GM12878 (cell line): ENCODE data around the gene PLAC9. TPM values are rescaled to one million over a fixed set of nuclear protein-coding genes. Genes with fewer than 3 reads are reported as not detected.

Source experiments
- ATAC-seq: fragments of 200-7000 bp; cut with Tn5 transposase; 3 replicates; pipeline ENCODE4 v1.9.1; 2020; ENCODE audit warnings: mild to moderate bottlenecking, moderate library complexity
- BruUV-seq: library from RNA; stranded (reverse); fragments of 400-500 nt; replicated peaks from 2 replicates; lab custom pipeline; 2021; lab: Mats Ljungman, UMichigan
- CTCF ChIA-PET: fragments of 300-600 bp; sonication (Branson Sonifier 250); formaldehyde crosslinking; extraction: SDS; loops from one replicate; lab custom pipeline; 2021; ENCODE audit warnings: inconsistent platforms; lab: Yijun Ruan, JAX
- POLR2A ChIA-PET: fragments of 350-600 bp; formaldehyde crosslinking; extraction: SDS; loops from one replicate; lab custom pipeline; 2021; ENCODE audit warnings: inconsistent platforms; lab: Charles Lee
- RAD21 ChIA-PET: fragments of 300-600 bp; sonication (Branson Sonifier 250); formaldehyde crosslinking; loops from one replicate; lab custom pipeline; 2023; ENCODE audit warnings: antibody characterized with exemption; ENCODE audit not compliant: unreplicated experiment; lab: Charles Lee
- SMC1A ChIA-PET: fragments of 300-600 bp; sonication (Branson Sonifier 250); formaldehyde crosslinking; loops from one replicate; lab custom pipeline; 2023; ENCODE audit not compliant: unreplicated experiment, uncharacterized antibody; lab: Charles Lee
- DNase-seq: peaks from one replicate; pipeline ENCODE4 v3.0.0-alpha.2; 2011; ENCODE audit warnings: low read depth, low spot score
- FAIRE-seq: peaks from 3 replicates; lab custom pipeline; 2011; peaks lifted over from hg19 to GRCh38; lab: Jason Lieb, UNC
- H2AFZ ChIP-seq: 2 replicates; pipeline ENCODE4 v1.6.0; 2011; ENCODE audit warnings: low read depth, low read length, control low read depth; ENCODE audit not compliant: control insufficient read depth
- H3K27ac ChIP-seq: 2 replicates; pipeline ENCODE4 v1.5.1; 2011; ENCODE audit warnings: control low read depth; ENCODE audit not compliant: control insufficient read depth, insufficient read depth
- H3K27me3 ChIP-seq, 2 experiments: replicated peaks in 1 of 2; 2 replicates each; pipeline versions ENCODE4 v1.6.0 to v1.6.1; 2011; ENCODE audit warnings: low read length in 1 of 2; ENCODE audit not compliant: control insufficient read depth in 2 of 2, insufficient read depth in 2 of 2
- H3K36me3 ChIP-seq, 2 experiments: 2 replicates each; pipeline ENCODE4 v1.5.1; 2011; ENCODE audit warnings: low read length in 1 of 2; ENCODE audit not compliant: control insufficient read depth in 2 of 2, insufficient read depth in 2 of 2
- H3K4me1 ChIP-seq: 2 replicates; pipeline ENCODE4 v1.6.1; 2011; ENCODE audit warnings: mild to moderate bottlenecking, low read length, moderate library complexity, mixed read lengths; ENCODE audit not compliant: control insufficient read depth, insufficient read depth
- H3K4me2 ChIP-seq: 2 replicates; pipeline ENCODE4 v1.6.0; 2011; ENCODE audit warnings: control low read depth; ENCODE audit not compliant: control insufficient read depth, insufficient read depth
- H3K4me3 ChIP-seq: fragments of 200-600 bp; sonication (generic); 2 replicates; pipeline ENCODE4 v1.5.1; 2016
- H3K79me2 ChIP-seq: 2 replicates; pipeline ENCODE4 v1.6.0; 2011; ENCODE audit warnings: low read length; ENCODE audit not compliant: control insufficient read depth, insufficient read depth
- H3K9ac ChIP-seq: 2 replicates; pipeline ENCODE4 v1.8.0; 2011; ENCODE audit warnings: low read length, control low read depth, mixed read lengths; ENCODE audit not compliant: control insufficient read depth, insufficient read depth
- H3K9me3 ChIP-seq: replicated peaks from 3 replicates; pipeline ENCODE4 v1.5.1; 2011; ENCODE audit warnings: mild to moderate bottlenecking, low read length; ENCODE audit not compliant: control insufficient read depth, insufficient read depth
- H4K20me1 ChIP-seq: 2 replicates; pipeline ENCODE4 v1.6.0; 2011; ENCODE audit not compliant: control insufficient read depth, insufficient read depth
- ASH2L ChIP-seq: fragments of 300-600, 200-600 bp; sonication (generic); IDR thresholded peaks from 2 replicates; pipeline ENCODE4 v1.6.1; 2017; ENCODE audit warnings: low read depth, mild to moderate bottlenecking, borderline replicate concordance
- BACH1 ChIP-seq: fragments of 450-650 bp; IDR thresholded peaks from 2 replicates; pipeline ENCODE4 v1.6.1; 2017; ENCODE audit warnings: mild to moderate bottlenecking, borderline replicate concordance
- CBFB ChIP-seq: IDR thresholded peaks from 2 replicates; pipeline ENCODE4 v1.6.1; 2016; ENCODE audit warnings: antibody characterized with exemption, low read depth
- CEBPB ChIP-seq, 2 experiments: fragments of 150-350 bp in 1 of 2; IDR thresholded peaks; 2 replicates each; pipeline ENCODE4 v1.6.1; 2012 to 2014; ENCODE audit warnings: low read depth in 2 of 2, low read length in 2 of 2, borderline replicate concordance in 1 of 2, inconsistent platforms in 1 of 2
- CREB1 ChIP-seq: IDR thresholded peaks from 2 replicates; pipeline ENCODE4 v1.6.1; 2012; ENCODE audit warnings: low read depth, mild to moderate bottlenecking, inconsistent platforms
- ETV6 ChIP-seq, 2 experiments: fragments of 450-650 bp in 1 of 2; IDR thresholded peaks in 1 of 2; conservative IDR thresholded peaks in 1 of 2; 2 replicates each; pipeline ENCODE4 v1.6.1; 2014; ENCODE audit warnings: antibody characterized with exemption in 1 of 2, borderline replicate concordance in 1 of 2, low read depth in 1 of 2, mild to moderate bottlenecking in 1 of 2, moderate library complexity in 1 of 2
- EZH2 ChIP-seq: IDR thresholded peaks from 2 replicates; pipeline ENCODE4 v1.6.1; 2012; ENCODE audit warnings: low read depth, mild to moderate bottlenecking, control low read depth, inconsistent platforms, low read length, borderline replicate concordance; ENCODE audit not compliant: control insufficient read depth
- HSF1 ChIP-seq: fragments of 150-350 bp; IDR thresholded peaks from 2 replicates; pipeline ENCODE4 v1.6.1; 2014; ENCODE audit warnings: mild to moderate bottlenecking, low read depth, low read length
- IKZF2 ChIP-seq, 2 experiments: fragments of 450-650 bp; IDR thresholded peaks; 2 replicates each; pipeline ENCODE4 v1.6.1; 2017; ENCODE audit warnings: mild to moderate bottlenecking in 2 of 2, moderate library complexity in 2 of 2
- IRF5 ChIP-seq: fragments of 450-650 bp; IDR thresholded peaks from 2 replicates; pipeline ENCODE4 v1.6.1; 2017; ENCODE audit warnings: borderline replicate concordance
- MEF2A ChIP-seq: IDR thresholded peaks from 2 replicates; pipeline ENCODE4 v1.6.1; 2011; ENCODE audit warnings: low read depth, mild to moderate bottlenecking, low read length, moderate library complexity; ENCODE audit not compliant: insufficient read depth
- PAX8 ChIP-seq: fragments of 450-650 bp; IDR thresholded peaks from 2 replicates; pipeline ENCODE4 v1.6.1; 2017; ENCODE audit warnings: mild to moderate bottlenecking, moderate library complexity
- RFX5 ChIP-seq: IDR thresholded peaks from 2 replicates; pipeline ENCODE4 v1.6.1; 2011; ENCODE audit warnings: low read depth, low read length, improper control_type of control experiment
- SMC3 ChIP-seq: IDR thresholded peaks from 2 replicates; pipeline ENCODE4 v1.6.1; 2011; ENCODE audit warnings: low read length, improper control_type of control experiment, borderline replicate concordance
- SUPT20H ChIP-seq: IDR thresholded peaks from 2 replicates; pipeline ENCODE4 v1.6.1; 2011; ENCODE audit warnings: low read depth, mild to moderate bottlenecking, low read length, moderate library complexity, borderline replicate concordance; ENCODE audit not compliant: control insufficient read depth
- ZNF274 ChIP-seq: IDR thresholded peaks from one replicate; pipeline ENCODE4 v1.8.0; 2011; ENCODE audit not compliant: insufficient read length, insufficient read depth
- ZNF384 ChIP-seq: IDR thresholded peaks from 2 replicates; pipeline ENCODE4 v1.6.1; 2012; ENCODE audit warnings: low read depth, mild to moderate bottlenecking, low read length, improper control_type of control experiment, borderline replicate concordance
- ZSCAN29 ChIP-seq: fragments of 450-650 bp; IDR thresholded peaks from 2 replicates; pipeline ENCODE4 v1.6.1; 2017; ENCODE audit warnings: mild to moderate bottlenecking, moderate library complexity
- WGBS: methylation state at CpG from one replicate; pipeline ENCODE4 v1.1.6; 2016; ENCODE audit warnings: low lambda C conversion rate; ENCODE audit not compliant: insufficient replicate concordance, insufficient coverage; ENCODE audit errors: missing lambda C conversion rate; 5-methylcytosine and 5-hydroxymethylcytosine counted together
- in situ Hi-C: fragments of 300-500 bp; cut with MboI; formaldehyde crosslinking; loops from 9 replicates; pipeline ENCODE4 v1.14.3; 2018; ENCODE audit warnings: mixed read lengths
- intact Hi-C: fragments of 100-400 bp; cut with micrococcal nuclease; formaldehyde crosslinking; loops from one replicate; pipeline ENCODE4 v1.14.2; 2022; ENCODE audit not compliant: unreplicated experiment
- polyA plus RNA-seq, 11 experiments: library from polyadenylated mRNA; depleted of rRNA in 4 of 11; unstranded in 6 of 11; stranded (reverse) in 5 of 11; fragments of >200 nt; fragmentation: Nextera tagmentation in 4 of 11; fragmentation: Illumina TruSeq in 1 of 11; extraction: Ambion mirVana in 4 of 11; extraction: Trizol in 1 of 11; gene quantifications; 1 replicate in 1 of 11; 2 replicates in 10 of 11; pipeline versions ENCODE4 v1.2.1 to v1.2.3, GENCODE V29; 2011 to 2016; ENCODE audit warnings: inconsistent platforms in 2 of 11, missing spikeins in 2 of 11, low read depth in 1 of 11
- total RNA-seq, 4 experiments: library from RNA; depleted of rRNA in 3 of 4; stranded (reverse); fragments of >200 nt in 3 of 4; fragmentation: Illumina TruSeq in 1 of 4; extraction: Trizol in 1 of 4; gene quantifications; 2 replicates each; pipeline versions ENCODE4 v1.2.1 to v1.2.3, GENCODE V29; 2013 to 2021
- TF ChIP-seq, protein P1 (sequence below): fragments of 450-650 bp; IDR thresholded peaks from 2 replicates; pipeline ENCODE4 v1.6.1; 2014; ENCODE audit warnings: mild to moderate bottlenecking

Gene PLAC9
- total and polyA plus RNA-seq, 10 of the 15 experiments (the other 5 are each of a cell fraction or from before 2014, with no cell fraction given), result not detected

- TF ChIP-seq IRF5, result no peak
- no peak for TF ChIP-seq CEBPB (IDR thresholded peaks at IDR 0.05; ENCODE audit: borderline replicate concordance in 1 of 2, low read depth in 2 of 2, low read length in 2 of 2)
- no peak for TF ChIP-seq PAX8
- TF ChIP-seq, protein P1, sequence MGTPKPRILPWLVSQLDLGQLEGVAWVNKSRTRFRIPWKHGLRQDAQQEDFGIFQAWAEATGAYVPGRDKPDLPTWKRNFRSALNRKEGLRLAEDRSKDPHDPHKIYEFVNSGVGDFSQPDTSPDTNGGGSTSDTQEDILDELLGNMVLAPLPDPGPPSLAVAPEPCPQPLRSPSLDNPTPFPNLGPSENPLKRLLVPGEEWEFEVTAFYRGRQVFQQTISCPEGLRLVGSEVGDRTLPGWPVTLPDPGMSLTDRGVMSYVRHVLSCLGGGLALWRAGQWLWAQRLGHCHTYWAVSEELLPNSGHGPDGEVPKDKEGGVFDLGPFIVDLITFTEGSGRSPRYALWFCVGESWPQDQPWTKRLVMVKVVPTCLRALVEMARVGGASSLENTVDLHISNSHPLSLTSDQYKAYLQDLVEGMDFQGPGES, result no peak
- TF ChIP-seq ETV6 (conservative IDR thresholded peaks at IDR 0.05 in 1 of 2, IDR thresholded peaks at IDR 0.05 in 1 of 2; ENCODE audit: borderline replicate concordance in 1 of 2, low read depth in 1 of 2), result no peak
- TF ChIP-seq RFX5, result no peak
Observed at GRCh38 chr10:80152820-80153219, 20.3 kb downstream of the PLAC9 start (continued).

DNA sequence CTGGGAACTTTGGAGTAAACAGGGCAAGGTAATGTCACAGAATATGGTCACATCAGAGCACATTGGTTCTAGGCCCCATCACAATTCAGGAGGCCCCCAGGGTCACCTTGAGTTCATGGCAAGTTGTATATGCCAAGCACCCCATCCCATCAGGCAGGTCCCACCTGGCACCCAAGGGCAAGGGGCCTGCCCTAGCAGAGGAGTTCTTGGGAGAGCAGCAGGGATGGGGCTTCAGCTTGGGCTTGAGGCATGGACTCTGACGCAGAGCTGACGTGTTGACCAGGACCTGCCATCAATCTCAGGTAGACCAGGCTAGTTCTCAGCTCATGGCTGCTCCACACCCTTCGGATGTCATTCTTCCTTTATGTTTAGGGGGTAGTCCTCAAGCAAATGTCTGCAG, 20.9 kb downstream of the PLAC9 start:
- ChIA-PET CTCF (interaction anchor here (2.1 kb wide), 1 partner anchor 10 kb away, joined by 12 read pairs; no protein-coding TSS in a partner anchor), SMC1A (interaction anchor here (0.6 to 2.4 kb wide), 2 partner anchors 9 to 355 kb away, joined by 3 to 9 read pairs; no protein-coding TSS in a partner anchor), RAD21 (no interaction called here), POLR2A (no interaction called here)
- Histone ChIP-seq H3K79me2 (no peaks in the 10 kb centered on the region), H3K9me3 (no peaks in the 10 kb centered on the region), H4K20me1 (no peaks in the 10 kb centered on the region), H3K36me3 (peaks cover 11 to 15% of the 10 kb centered on the region in 2 experiments), H3K4me3 (no peak overlapping the region), H3K9ac (no peak overlapping the region), H3K27ac (no peak overlapping the region), H2AFZ (no peak overlapping the region), H3K27me3 (no peaks in the 10 kb centered on the region), H3K4me1 (peaks cover under 1% of the 10 kb centered on the region; the same call in 1 of the 2 replicates), H3K4me2 (no peak overlapping the region)
- intact Hi-C loops (no loop called here), in situ Hi-C loops (no loop called here)
- WGBS, result 67% methylated on average over 3 of the region's 3 CpGs
- no peak for DNase-seq
- no peak for FAIRE-seq
- no TSS peak for BruUV-seq
- no peak for ATAC-seq
- TF ChIP-seq ZSCAN29, result no peak
- no peak for TF ChIP-seq SUPT20H
- no peak for TF ChIP-seq CREB1
- TF ChIP-seq IKZF2 (IDR thresholded peaks at IDR 0.05), result no peak
- TF ChIP-seq HSF1, result no peak
- TF ChIP-seq BACH1, result no peak
- TF ChIP-seq, protein P1, result no peak
- TF ChIP-seq ZNF384, result no peak
- no peak for TF ChIP-seq ZNF274
- no peak for TF ChIP-seq MEF2A
- TF ChIP-seq EZH2, result no peak
- TF ChIP-seq SMC3, result no peak
- no peak for TF ChIP-seq CBFB
- TF ChIP-seq ASH2L, result no peak
